Mammary epithelial cell (primary cell): ENCODE data around the gene DTX3L.

Experiments
- EZH2 ChIP-seq: IDR thresholded peaks from 2 replicates; pipeline ENCODE4 v1.6.1; 2012; ENCODE audit warnings: low read length, inconsistent platforms, borderline replicate concordance
- TF ChIP-seq, protein P1 (sequence below), 2 donors: IDR thresholded peaks in 1 of 2; conservative IDR thresholded peaks in 1 of 2; 2 replicates each; pipeline ENCODE4 v1.5.1; 2011 to 2012; ENCODE audit warnings: inconsistent platforms in 2 of 2, low read length in 2 of 2, mild to moderate bottlenecking in 2 of 2, control low read depth in 1 of 2, low read depth in 1 of 2; ENCODE audit not compliant: insufficient read depth in 1 of 2; ENCODE audit errors: extremely low read depth in 1 of 2

DNA sequence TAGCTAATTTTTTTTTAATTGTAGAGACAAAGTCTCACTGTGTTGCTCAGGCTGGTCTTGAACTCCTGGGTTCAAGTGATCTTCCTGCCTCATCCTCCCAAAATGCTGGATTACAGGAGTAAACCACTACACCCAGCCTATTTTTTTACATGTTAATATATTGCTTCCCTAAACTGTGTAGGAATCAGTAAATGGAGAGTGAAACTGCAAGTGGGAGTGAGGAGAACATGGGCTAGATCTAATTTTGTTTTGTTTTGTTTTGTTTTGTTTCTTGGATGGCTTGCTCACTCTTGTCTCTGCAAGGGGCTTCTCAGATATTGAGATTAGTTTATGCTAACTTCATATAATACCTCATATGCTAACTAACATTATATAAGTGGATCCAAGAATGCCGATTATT lies 44.8 kb downstream of the DTX3L start:
- TF ChIP-seq, protein P1, sequence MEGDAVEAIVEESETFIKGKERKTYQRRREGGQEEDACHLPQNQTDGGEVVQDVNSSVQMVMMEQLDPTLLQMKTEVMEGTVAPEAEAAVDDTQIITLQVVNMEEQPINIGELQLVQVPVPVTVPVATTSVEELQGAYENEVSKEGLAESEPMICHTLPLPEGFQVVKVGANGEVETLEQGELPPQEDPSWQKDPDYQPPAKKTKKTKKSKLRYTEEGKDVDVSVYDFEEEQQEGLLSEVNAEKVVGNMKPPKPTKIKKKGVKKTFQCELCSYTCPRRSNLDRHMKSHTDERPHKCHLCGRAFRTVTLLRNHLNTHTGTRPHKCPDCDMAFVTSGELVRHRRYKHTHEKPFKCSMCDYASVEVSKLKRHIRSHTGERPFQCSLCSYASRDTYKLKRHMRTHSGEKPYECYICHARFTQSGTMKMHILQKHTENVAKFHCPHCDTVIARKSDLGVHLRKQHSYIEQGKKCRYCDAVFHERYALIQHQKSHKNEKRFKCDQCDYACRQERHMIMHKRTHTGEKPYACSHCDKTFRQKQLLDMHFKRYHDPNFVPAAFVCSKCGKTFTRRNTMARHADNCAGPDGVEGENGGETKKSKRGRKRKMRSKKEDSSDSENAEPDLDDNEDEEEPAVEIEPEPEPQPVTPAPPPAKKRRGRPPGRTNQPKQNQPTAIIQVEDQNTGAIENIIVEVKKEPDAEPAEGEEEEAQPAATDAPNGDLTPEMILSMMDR (conservative IDR thresholded peaks at IDR 0.05 in 1 of 2, IDR thresholded peaks at IDR 0.05 in 1 of 2; ENCODE audit: extremely low read depth in 1 of 2, insufficient read depth in 1 of 2, low read depth in 1 of 2, low read length in 2 of 2): no peak
- no peak for TF ChIP-seq EZH2
